A673 (cell line): ENCODE measurements around the gene CPLX3.

ENCODE experiments used
- CTCF ChIP-seq: fragments of 300-800, 200-600 bp; sonication (generic); conservative IDR thresholded peaks from 2 replicates; pipeline ENCODE4 v1.5.1; 2017; ENCODE audit warnings: low read depth, mild to moderate bottlenecking, antibody characterized with exemption, low read length, moderate library complexity, mixed read lengths
- EZH2 ChIP-seq: fragments of 200-600 bp; sonication (generic); IDR thresholded peaks from 2 replicates; pipeline ENCODE4 v1.6.1; 2017; ENCODE audit warnings: borderline replicate concordance, low read depth, mild to moderate bottlenecking, mixed read lengths, antibody characterized with exemption, low read length; ENCODE audit not compliant: poor library complexity, severe bottlenecking

- TF ChIP-seq CTCF = no peak
- no peak for TF ChIP-seq EZH2
Measured at GRCh38 chr15:74825866-74826265, 561 bp upstream of the CPLX3 start.
